ENCODE results near the gene NCKAP5. TPM values are rescaled to one million over a fixed set of nuclear protein-coding genes. Genes with fewer than 3 reads are reported as not detected.

Gene NCKAP5
- total RNA-seq, 1 donor from 2014 or later = 0.20 TPM

DNA sequence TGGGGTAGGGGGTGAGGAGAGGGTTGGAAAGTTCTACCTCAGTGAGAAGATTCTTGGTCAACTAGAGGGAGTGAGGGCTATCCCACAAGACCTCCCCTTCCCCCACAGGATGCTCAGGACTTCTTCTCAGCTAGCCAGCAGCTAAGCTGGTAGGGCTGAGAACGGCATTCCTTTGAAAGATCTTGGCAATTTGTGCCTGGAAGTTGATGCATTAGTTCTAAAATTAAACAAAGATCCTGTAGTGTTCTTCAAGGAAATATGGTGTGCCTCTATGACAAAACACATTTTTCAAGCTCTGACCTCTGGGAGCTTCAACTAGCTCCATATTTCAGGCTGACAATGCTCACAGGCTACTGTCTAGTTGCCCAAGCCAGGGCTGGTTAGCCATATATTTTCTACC is 900.6 kb downstream of the NCKAP5 start:
- no peak overlapping the region for H3K27ac Mint-ChIP-seq (ENCODE audit: unreplicated experiment)
- H3K27me3 Mint-ChIP-seq (ENCODE audit: unreplicated experiment) = peaks cover 9% of the 10 kb centered on the region
- TF ChIP-seq, protein P1, sequence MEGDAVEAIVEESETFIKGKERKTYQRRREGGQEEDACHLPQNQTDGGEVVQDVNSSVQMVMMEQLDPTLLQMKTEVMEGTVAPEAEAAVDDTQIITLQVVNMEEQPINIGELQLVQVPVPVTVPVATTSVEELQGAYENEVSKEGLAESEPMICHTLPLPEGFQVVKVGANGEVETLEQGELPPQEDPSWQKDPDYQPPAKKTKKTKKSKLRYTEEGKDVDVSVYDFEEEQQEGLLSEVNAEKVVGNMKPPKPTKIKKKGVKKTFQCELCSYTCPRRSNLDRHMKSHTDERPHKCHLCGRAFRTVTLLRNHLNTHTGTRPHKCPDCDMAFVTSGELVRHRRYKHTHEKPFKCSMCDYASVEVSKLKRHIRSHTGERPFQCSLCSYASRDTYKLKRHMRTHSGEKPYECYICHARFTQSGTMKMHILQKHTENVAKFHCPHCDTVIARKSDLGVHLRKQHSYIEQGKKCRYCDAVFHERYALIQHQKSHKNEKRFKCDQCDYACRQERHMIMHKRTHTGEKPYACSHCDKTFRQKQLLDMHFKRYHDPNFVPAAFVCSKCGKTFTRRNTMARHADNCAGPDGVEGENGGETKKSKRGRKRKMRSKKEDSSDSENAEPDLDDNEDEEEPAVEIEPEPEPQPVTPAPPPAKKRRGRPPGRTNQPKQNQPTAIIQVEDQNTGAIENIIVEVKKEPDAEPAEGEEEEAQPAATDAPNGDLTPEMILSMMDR (IDR thresholded peaks at IDR 0.05; ENCODE audit: partially characterized antibody, unreplicated experiment) = no peak
- peaks cover 3% of the 10 kb centered on the region for H3K9me3 Mint-ChIP-seq (ENCODE audit: unreplicated experiment)
- H3K4me3 Mint-ChIP-seq (ENCODE audit: unreplicated experiment) = no peak overlapping the region
- no peaks in the 10 kb centered on the region for H3K36me3 Mint-ChIP-seq (ENCODE audit: unreplicated experiment)
- no peak for DNase-seq
- H3K4me1 Mint-ChIP-seq (ENCODE audit: low read depth, unreplicated experiment) = peaks cover 5% of the 10 kb centered on the region

DNA sequence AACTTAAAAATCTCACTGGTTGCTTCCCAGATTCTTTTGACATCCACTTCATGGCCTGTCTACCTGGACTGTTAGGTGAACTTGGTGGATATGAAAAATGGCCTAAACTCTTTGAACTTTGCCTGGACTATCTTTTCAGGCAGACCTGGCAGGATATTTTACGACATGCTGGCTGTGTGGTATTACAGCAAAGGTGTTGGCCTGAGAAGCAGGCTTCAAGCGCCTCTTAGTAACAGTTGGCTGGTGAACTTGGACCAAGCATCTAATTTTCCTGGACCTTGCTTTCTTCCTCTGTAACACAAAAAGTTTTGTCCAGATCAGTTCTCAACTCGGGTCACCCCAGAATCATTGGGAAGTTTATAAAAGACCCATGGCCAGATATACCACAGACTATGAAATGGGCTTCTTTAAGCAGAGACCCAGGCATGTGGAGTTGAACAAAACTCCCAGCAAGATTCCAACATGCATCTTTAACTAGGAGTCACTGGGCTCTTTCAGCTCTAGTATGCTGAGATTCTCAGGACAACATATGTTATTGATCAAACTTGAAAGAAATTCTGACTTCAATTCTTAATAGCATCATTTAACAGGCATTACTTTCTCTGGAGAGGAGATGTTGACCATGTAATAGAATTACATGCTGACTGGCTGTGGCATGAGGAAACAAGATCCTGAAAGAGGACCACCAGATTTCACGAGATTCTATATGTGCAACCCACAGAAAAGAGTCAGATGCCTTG is 902.7 kb downstream of the NCKAP5 start:
- TF ChIP-seq, protein P1 (IDR thresholded peaks at IDR 0.05; ENCODE audit: partially characterized antibody, unreplicated experiment) = no peak
- Mint-ChIP-seq H3K36me3 (ENCODE audit: unreplicated experiment) (no peaks in the 10 kb centered on the region), H3K4me3 (ENCODE audit: unreplicated experiment) (no peak overlapping the region), H3K4me1 (ENCODE audit: low read depth, unreplicated experiment) (peaks cover 3% of the 10 kb centered on the region), H3K27ac (ENCODE audit: unreplicated experiment) (no peak overlapping the region), H3K9me3 (ENCODE audit: unreplicated experiment) (peaks cover 2% of the 10 kb centered on the region), H3K27me3 (ENCODE audit: unreplicated experiment) (peaks cover 4% of the 10 kb centered on the region)
- DNase-seq = no peak

DNA sequence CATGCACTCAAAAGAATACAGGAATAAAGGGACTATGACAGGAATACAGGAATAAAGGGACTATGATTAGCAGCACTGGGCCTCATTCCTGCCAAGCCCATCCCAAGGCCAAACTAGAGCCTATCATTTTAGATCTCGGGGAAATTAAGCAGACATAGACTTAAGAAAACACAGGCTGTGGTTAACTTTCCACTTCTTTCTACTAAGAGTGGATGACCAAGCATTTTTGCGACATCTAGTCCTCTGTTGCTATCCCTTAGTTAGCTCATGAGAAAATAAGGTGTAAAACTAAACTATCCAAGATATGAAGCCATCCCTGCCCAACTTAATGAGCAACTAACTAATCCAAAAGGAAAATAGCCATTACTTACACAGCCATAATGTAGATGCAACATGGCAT is 904.2 kb downstream of the NCKAP5 start:
- peaks cover 2% of the 10 kb centered on the region for H3K9me3 Mint-ChIP-seq (ENCODE audit: unreplicated experiment)
- H3K4me1 Mint-ChIP-seq (ENCODE audit: low read depth, unreplicated experiment) = peaks cover 3% of the 10 kb centered on the region
- TF ChIP-seq, protein P1 (IDR thresholded peaks at IDR 0.05; ENCODE audit: partially characterized antibody, unreplicated experiment) = no peak
- H3K27ac Mint-ChIP-seq (ENCODE audit: unreplicated experiment) = no peak overlapping the region
- no peak for DNase-seq
- H3K27me3 Mint-ChIP-seq (ENCODE audit: unreplicated experiment) = peaks cover 4% of the 10 kb centered on the region
- no peaks in the 10 kb centered on the region for H3K36me3 Mint-ChIP-seq (ENCODE audit: unreplicated experiment)
- H3K4me3 Mint-ChIP-seq (ENCODE audit: unreplicated experiment) = no peak overlapping the region

DNA sequence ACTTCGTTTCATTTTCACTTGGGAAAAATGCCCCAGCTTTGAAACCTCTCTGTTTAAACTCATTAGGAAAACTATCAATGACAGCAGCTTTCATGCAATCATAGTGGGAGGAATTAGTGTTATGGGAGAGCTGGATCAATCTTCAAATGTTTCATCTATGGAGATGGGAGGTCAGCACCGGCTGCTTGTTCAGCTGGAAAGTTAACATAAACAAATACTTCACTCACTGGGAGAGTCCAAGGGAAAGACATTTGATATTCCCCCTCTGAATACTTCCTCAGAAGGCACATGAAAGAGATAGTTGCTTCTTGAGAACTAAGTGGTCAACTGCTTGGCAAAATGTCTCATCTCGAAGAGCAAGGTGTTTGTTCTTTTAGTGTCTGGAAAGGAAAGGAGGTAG is 905.5 kb downstream of the NCKAP5 start:
- no peak for DNase-seq
- TF ChIP-seq, protein P1 (IDR thresholded peaks at IDR 0.05; ENCODE audit: partially characterized antibody, unreplicated experiment) = no peak
- H3K9me3 Mint-ChIP-seq (ENCODE audit: unreplicated experiment) = peaks cover 1% of the 10 kb centered on the region
- H3K4me3 Mint-ChIP-seq (ENCODE audit: unreplicated experiment) = no peak overlapping the region
- no peaks in the 10 kb centered on the region for H3K4me1 Mint-ChIP-seq (ENCODE audit: low read depth, unreplicated experiment)
- no peaks in the 10 kb centered on the region for H3K27me3 Mint-ChIP-seq (ENCODE audit: unreplicated experiment)
- no peaks in the 10 kb centered on the region for H3K36me3 Mint-ChIP-seq (ENCODE audit: unreplicated experiment)
- no peak overlapping the region for H3K27ac Mint-ChIP-seq (ENCODE audit: unreplicated experiment)

DNA sequence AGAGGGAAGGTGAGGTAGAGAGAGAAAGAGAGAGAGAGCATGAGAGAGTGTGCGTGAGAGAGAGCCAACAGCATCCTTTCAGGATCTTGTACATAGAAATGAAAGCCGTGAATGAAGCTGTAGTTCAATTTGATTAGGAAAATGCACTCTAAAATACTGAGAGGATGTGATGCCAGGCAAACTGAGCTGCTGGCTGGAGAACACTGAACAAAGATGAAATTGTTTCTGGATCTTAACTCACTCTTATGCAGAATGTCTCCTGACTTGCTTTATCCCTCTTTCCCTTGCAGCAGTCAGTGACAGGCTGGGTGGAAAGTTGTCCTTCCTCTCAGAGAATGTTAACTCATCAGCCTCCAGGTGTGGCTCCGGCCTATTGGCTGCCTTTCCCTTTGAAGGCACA is 908.9 kb downstream of the NCKAP5 start:
- Mint-ChIP-seq H3K27me3 (ENCODE audit: unreplicated experiment) (no peaks in the 10 kb centered on the region), H3K4me3 (ENCODE audit: unreplicated experiment) (no peak overlapping the region), H3K9me3 (ENCODE audit: unreplicated experiment) (peaks cover 3% of the 10 kb centered on the region), H3K4me1 (ENCODE audit: low read depth, unreplicated experiment) (no peaks in the 10 kb centered on the region), H3K36me3 (ENCODE audit: unreplicated experiment) (no peaks in the 10 kb centered on the region), H3K27ac (ENCODE audit: unreplicated experiment) (no peak overlapping the region)
- TF ChIP-seq, protein P1 (IDR thresholded peaks at IDR 0.05; ENCODE audit: partially characterized antibody, unreplicated experiment) = no peak
- no peak for DNase-seq
